Endothelial cell of umbilical vein (primary cell): ENCODE data around the gene TMEM37. TPM values are rescaled to one million over a fixed set of nuclear protein-coding genes. Genes with fewer than 3 reads are reported as not detected.

Source experiments
- BruUV-seq: library from RNA; stranded (reverse); fragments of 400-500 nt; replicated peaks from 2 replicates; lab custom pipeline; 2021; lab: Mats Ljungman, UMichigan
- CTCF ChIA-PET: fragments of 300-600, 350-600 bp; sonication (Branson Sonifier 250); formaldehyde crosslinking; loops from one replicate; lab custom pipeline; 2021; ENCODE audit warnings: antibody characterized with exemption, inconsistent platforms; lab: Charles Lee
- POLR2A ChIA-PET: fragments of 300-600, 350-600 bp; sonication (Branson Sonifier 250); formaldehyde crosslinking; loops from one replicate; lab custom pipeline; 2021; ENCODE audit warnings: antibody characterized with exemption, inconsistent platforms; lab: Charles Lee
- DNase-seq: peaks from one replicate; pipeline ENCODE4 v3.0.0-alpha.2; 2011; ENCODE audit warnings: low read depth, low spot score
- FAIRE-seq: peaks from 2 replicates; lab custom pipeline; 2011; peaks lifted over from hg19 to GRCh38; lab: Jason Lieb, UNC
- H2AFZ ChIP-seq: 2 replicates; pipeline ENCODE4 v1.6.0; 2012; ENCODE audit warnings: low read depth, low read length, control low read depth, inconsistent platforms
- H3K27ac ChIP-seq: 2 replicates; pipeline ENCODE4 v1.5.1; 2011; ENCODE audit warnings: low read depth, mild to moderate bottlenecking, control low read depth, low read length, moderate library complexity; ENCODE audit not compliant: insufficient read depth
- H3K27me3 ChIP-seq, 2 experiments: 2 replicates each; pipeline versions ENCODE4 v1.6.0 to v1.6.1; 2011; ENCODE audit warnings: low read length in 2 of 2, mixed read lengths in 1 of 2; ENCODE audit not compliant: control insufficient read depth in 2 of 2, insufficient read depth in 2 of 2
- H3K36me3 ChIP-seq, 2 experiments: 2 replicates in 1 of 2; 3 replicates in 1 of 2; pipeline ENCODE4 v1.5.1; 2011; ENCODE audit warnings: low read length in 2 of 2, mild to moderate bottlenecking in 1 of 2, moderate library complexity in 1 of 2; ENCODE audit not compliant: control insufficient read depth in 2 of 2, insufficient read depth in 2 of 2; ENCODE audit errors: extremely low read depth in 1 of 2
- H3K4me1 ChIP-seq: 3 replicates; pipeline ENCODE4 v1.5.1; 2011; ENCODE audit warnings: mild to moderate bottlenecking, low read length; ENCODE audit not compliant: control insufficient read depth, insufficient read depth; ENCODE audit errors: extremely low read depth
- H3K4me2 ChIP-seq: 2 replicates; pipeline ENCODE4 v1.6.1; 2011; ENCODE audit warnings: low read length, control low read depth, mixed read lengths; ENCODE audit not compliant: insufficient read depth
- H3K4me3 ChIP-seq, 3 experiments: fragments of 200-600 bp in 1 of 3; sonication (generic), shearing (Covaris generic) in 1 of 3; replicated peaks in 1 of 3; 2 replicates each; pipeline ENCODE4 v1.5.1; 2011 to 2016; ENCODE audit warnings: control low read depth in 3 of 3, low read length in 3 of 3, mild to moderate bottlenecking in 2 of 3, inconsistent platforms in 1 of 3, low read depth in 1 of 3, moderate library complexity in 1 of 3; ENCODE audit not compliant: insufficient read depth in 1 of 3
- H3K79me2 ChIP-seq: 2 replicates; pipeline ENCODE4 v1.6.0; 2012; ENCODE audit warnings: low read length, inconsistent platforms; ENCODE audit not compliant: control insufficient read depth, insufficient read depth
- H3K9ac ChIP-seq: replicated peaks from 2 replicates; pipeline ENCODE3; 2011; ENCODE audit warnings: low read length, control low read depth; ENCODE audit not compliant: insufficient read depth; ENCODE audit errors: extremely low read depth
- H3K9me1 ChIP-seq: replicated peaks from 3 replicates; pipeline ENCODE4 v1.6.0; 2011; ENCODE audit warnings: mild to moderate bottlenecking, low read length; ENCODE audit not compliant: control insufficient read depth, insufficient read depth; ENCODE audit errors: extremely low read depth
- H3K9me3 ChIP-seq: replicated peaks from 2 replicates; pipeline ENCODE4 v1.5.1; 2012; ENCODE audit warnings: low read length, inconsistent platforms; ENCODE audit not compliant: control insufficient read depth, insufficient read depth
- H4K20me1 ChIP-seq: replicated peaks from 2 replicates; pipeline ENCODE3; 2011; ENCODE audit warnings: mild to moderate bottlenecking, low read length; ENCODE audit not compliant: control insufficient read depth, insufficient read depth; ENCODE audit errors: extremely low read depth
- EZH2 ChIP-seq: IDR thresholded peaks from 2 replicates; pipeline ENCODE4 v1.6.1; 2012; ENCODE audit warnings: borderline replicate concordance, low read depth, mild to moderate bottlenecking, moderate library complexity, low read length, inconsistent platforms; ENCODE audit not compliant: severe bottlenecking
- FOS ChIP-seq: IDR thresholded peaks from 2 replicates; pipeline ENCODE4 v1.6.1; 2011; ENCODE audit warnings: mild to moderate bottlenecking, low read length, moderate library complexity, borderline replicate concordance; ENCODE audit not compliant: insufficient read depth
- GATA2 ChIP-seq: IDR thresholded peaks from 2 replicates; pipeline ENCODE4 v1.7.0; 2011; ENCODE audit warnings: low read depth, mild to moderate bottlenecking, moderate library complexity, mixed read lengths, low read length; ENCODE audit not compliant: insufficient read length, insufficient read depth
- JUN ChIP-seq: IDR thresholded peaks from 2 replicates; pipeline ENCODE4 v1.6.1; 2011; ENCODE audit warnings: borderline replicate concordance, low read depth; ENCODE audit not compliant: insufficient read length, insufficient read depth
- MYC ChIP-seq: IDR thresholded peaks from one replicate; pipeline ENCODE4 v1.6.1; 2011; ENCODE audit warnings: mild to moderate bottlenecking, low read depth, low read length
- POLR2A ChIP-seq: IDR thresholded peaks from 2 replicates; pipeline ENCODE4 v1.6.1; 2012; ENCODE audit warnings: low read depth, mild to moderate bottlenecking, control low read depth, low read length
- POLR2AphosphoS5 ChIP-seq: IDR thresholded peaks from 2 replicates; pipeline ENCODE4 v1.6.1; 2012; ENCODE audit warnings: low read depth, mild to moderate bottlenecking, control low read depth, low read length, moderate library complexity; ENCODE audit not compliant: insufficient read depth
- dilution Hi-C: fragments of 300-500 bp; cut with MboI; formaldehyde crosslinking; loops from one replicate; pipeline ENCODE4 v1.15.0; 2019; ENCODE audit warnings: low sequenced_read_pairs; ENCODE audit not compliant: extremely low pct_ligation_motif_present
- intact Hi-C: fragments of 100-400 bp; cut with micrococcal nuclease; formaldehyde crosslinking; loops from one replicate; pipeline ENCODE4 v1.10.0; 2022
- polyA plus RNA-seq, 4 experiments: library from polyadenylated mRNA; depleted of rRNA in 3 of 4; stranded (reverse) in 3 of 4; unstranded in 1 of 4; fragments of >200 nt; gene quantifications; 2 replicates each; pipeline versions ENCODE4 v1.2.1 to v1.2.3, GENCODE V29; 2011 to 2012; ENCODE audit warnings: missing spikeins in 1 of 4
- total RNA-seq: library from RNA; stranded (reverse); gene quantifications from 2 replicates; pipeline ENCODE4 v1.2.3, GENCODE V29; 2021
- TF ChIP-seq, protein P1 (sequence below), 2 donors: IDR thresholded peaks; 1 replicate in 1 of 2; 2 replicates in 1 of 2; pipeline ENCODE4 v1.5.1; 2011; ENCODE audit warnings: low read length in 2 of 2, mild to moderate bottlenecking in 2 of 2, moderate library complexity in 2 of 2, control low read depth in 1 of 2, inconsistent platforms in 1 of 2, low read depth in 1 of 2; ENCODE audit not compliant: insufficient read depth in 1 of 2; ENCODE audit errors: extremely low read depth in 1 of 2
- TF ChIP-seq, protein P2 (sequence below): IDR thresholded peaks from 2 replicates; pipeline ENCODE4 v1.6.1; 2011; ENCODE audit not compliant: insufficient read depth, insufficient read length

TMEM37 gene
- total and polyA plus RNA-seq, 2 donors (not counting 3 experiments of a cell fraction or from before 2014, with no cell fraction given) = 3.5 to 16.2 TPM

DNA sequence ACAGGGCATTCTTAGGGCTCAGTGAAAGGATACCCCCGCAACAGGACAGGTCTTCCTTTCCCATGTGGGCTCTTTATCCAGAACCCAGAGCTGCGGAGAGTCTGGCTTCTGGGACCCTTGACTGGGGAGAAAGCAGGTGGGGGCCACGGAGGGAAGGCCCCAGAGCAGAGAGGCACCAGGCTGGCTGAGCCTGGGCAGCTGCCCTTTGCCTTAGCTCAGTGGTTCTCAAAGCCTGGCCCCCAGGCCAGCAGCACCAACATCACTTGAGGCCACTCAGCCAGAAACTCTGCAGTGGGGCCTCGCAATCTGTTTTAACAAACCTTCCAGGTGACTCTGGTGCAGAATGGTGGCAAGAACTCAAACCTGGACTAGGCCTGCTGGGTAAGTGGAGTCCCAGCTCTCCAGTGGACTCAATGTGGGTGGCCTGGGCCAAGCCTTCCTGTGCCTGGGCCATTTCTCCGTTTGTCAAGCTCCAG lies 1.6 kb upstream of the TMEM37 start:
- no peak for TF ChIP-seq POLR2AphosphoS5
- TF ChIP-seq GATA2 = no peak
- TF ChIP-seq EZH2 = no peak
- no peak overlapping the region for H3K9ac ChIP-seq
- DNase-seq = no peak
- no peak overlapping the region for H3K4me3 ChIP-seq
- H3K27me3 ChIP-seq = peaks cover 6 to 14% of the 10 kb centered on the region in 2 experiments
- no peak overlapping the region for H3K27ac ChIP-seq
- dilution Hi-C loops = no loop called here
- no TSS peak for BruUV-seq
- intact Hi-C loops = no loop called here
- H3K79me2 ChIP-seq = no peaks in the 10 kb centered on the region
- no peaks in the 10 kb centered on the region for H3K9me3 ChIP-seq
- FAIRE-seq = no peak
- no peaks in the 10 kb centered on the region for H3K36me3 ChIP-seq
- no peak overlapping the region for H3K4me2 ChIP-seq
- H2AFZ ChIP-seq = no peak overlapping the region
- H3K9me1 ChIP-seq = no peaks in the 10 kb centered on the region
- H3K4me1 ChIP-seq = peaks cover 9% of the 10 kb centered on the region
- ChIA-PET POLR2A (no interaction called here), CTCF (interaction anchor here (0.7 to 2.5 kb wide), 3 partner anchors 10 to 46 kb away, joined by 3 to 16 read pairs (median 3); no protein-coding TSS in a partner anchor)
- H4K20me1 ChIP-seq = no peaks in the 10 kb centered on the region

DNA sequence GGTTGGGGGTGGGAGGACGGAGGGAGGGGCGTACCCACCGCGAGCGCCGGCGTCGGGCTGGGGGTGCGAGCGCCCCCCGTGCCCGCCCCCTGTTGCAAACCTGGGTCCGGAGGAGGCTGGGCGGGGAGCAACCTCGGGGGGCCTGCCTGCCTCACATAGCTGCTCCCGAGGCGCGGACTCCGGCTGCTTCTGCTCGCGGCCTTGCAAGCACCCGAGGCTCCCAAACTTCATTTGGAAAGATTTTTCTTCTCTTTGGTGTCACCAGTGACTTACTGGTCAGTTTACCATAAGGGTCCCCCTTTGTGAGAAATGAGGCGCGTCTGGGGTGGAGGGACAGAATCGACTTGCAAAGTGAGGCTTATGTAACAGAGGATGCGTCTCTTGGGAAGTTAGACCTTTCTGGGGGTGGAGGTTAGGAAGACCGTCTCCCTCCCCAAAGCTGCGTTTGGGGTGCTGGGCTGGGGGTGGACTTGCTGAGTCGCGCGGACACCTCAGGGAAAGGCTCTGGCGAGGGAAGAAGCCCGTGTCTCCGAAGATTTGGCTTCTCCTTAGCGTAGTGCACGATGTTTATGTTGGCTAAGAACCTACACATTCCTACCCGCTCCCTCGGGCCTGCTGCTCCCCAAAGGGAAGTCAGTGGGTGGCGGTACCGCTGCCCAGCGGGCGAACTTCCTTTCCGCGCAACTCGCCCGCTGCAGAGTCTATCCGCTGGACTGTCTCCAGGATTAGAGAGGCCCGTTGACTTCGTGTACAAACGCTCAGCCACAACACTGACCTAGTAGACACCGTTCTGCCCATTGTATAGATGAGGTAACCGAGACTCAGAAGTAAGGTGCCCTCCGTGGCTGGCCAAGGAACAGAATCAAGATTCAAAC lies 559 bp downstream of the TMEM37 start:
- peak overlapping the region; percentile 31 for H3K9ac ChIP-seq

More for the DNA sequence above, 559 bp downstream of the TMEM37 start:
- Histone ChIP-seq H2AFZ (peak overlapping the region; percentile 84), H3K79me2 (no peaks in the 10 kb centered on the region), H3K9me3 (no peaks in the 10 kb centered on the region), H4K20me1 (no peaks in the 10 kb centered on the region), H3K4me1 (peaks cover 9% of the 10 kb centered on the region), H3K9me1 (no peaks in the 10 kb centered on the region), H3K27ac (no peak overlapping the region), H3K27me3 (peaks cover 2 to 4% of the 10 kb centered on the region in 2 experiments), H3K4me3 (peak overlapping the region; percentile 47 to 74 (median 52)), H3K4me2 (peak overlapping the region; percentile 87), H3K36me3 (no peaks in the 10 kb centered on the region)
- peak; percentile 80 for FAIRE-seq
- DNase-seq = peak; percentile 37
- intact Hi-C loops = loop anchor here (1.0 kb wide), 1 partner anchor 44 kb away; no protein-coding TSS in a partner anchor
- ChIA-PET POLR2A (no interaction called here), CTCF (interaction anchor here (0.9 to 2.5 kb wide), 3 partner anchors 20 to 44 kb away, joined by 3 to 16 read pairs (median 5); no protein-coding TSS in a partner anchor)
- BruUV-seq = no TSS peak
- dilution Hi-C loops = no loop called here
- TF ChIP-seq GATA2 = no peak
- TF ChIP-seq JUN = no peak
- TF ChIP-seq EZH2 = no peak
- peak; percentile 7 for TF ChIP-seq FOS
- TF ChIP-seq, protein P1, sequence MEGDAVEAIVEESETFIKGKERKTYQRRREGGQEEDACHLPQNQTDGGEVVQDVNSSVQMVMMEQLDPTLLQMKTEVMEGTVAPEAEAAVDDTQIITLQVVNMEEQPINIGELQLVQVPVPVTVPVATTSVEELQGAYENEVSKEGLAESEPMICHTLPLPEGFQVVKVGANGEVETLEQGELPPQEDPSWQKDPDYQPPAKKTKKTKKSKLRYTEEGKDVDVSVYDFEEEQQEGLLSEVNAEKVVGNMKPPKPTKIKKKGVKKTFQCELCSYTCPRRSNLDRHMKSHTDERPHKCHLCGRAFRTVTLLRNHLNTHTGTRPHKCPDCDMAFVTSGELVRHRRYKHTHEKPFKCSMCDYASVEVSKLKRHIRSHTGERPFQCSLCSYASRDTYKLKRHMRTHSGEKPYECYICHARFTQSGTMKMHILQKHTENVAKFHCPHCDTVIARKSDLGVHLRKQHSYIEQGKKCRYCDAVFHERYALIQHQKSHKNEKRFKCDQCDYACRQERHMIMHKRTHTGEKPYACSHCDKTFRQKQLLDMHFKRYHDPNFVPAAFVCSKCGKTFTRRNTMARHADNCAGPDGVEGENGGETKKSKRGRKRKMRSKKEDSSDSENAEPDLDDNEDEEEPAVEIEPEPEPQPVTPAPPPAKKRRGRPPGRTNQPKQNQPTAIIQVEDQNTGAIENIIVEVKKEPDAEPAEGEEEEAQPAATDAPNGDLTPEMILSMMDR (IDR thresholded peaks at IDR 0.05; ENCODE audit: extremely low read depth in 1 of 2, insufficient read depth in 1 of 2, low read depth in 1 of 2, low read length in 2 of 2) = no peak
- no peak for TF ChIP-seq POLR2A
- TF ChIP-seq MYC = no peak
- TF ChIP-seq, protein P2, sequence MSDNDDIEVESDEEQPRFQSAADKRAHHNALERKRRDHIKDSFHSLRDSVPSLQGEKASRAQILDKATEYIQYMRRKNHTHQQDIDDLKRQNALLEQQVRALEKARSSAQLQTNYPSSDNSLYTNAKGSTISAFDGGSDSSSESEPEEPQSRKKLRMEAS = no peak
- TF ChIP-seq POLR2AphosphoS5 = peak; percentile 21
